ENCODE measurements around the gene FSTL5.
"Not testable (repeated sequence)": the region's sequence is repeated elsewhere in the genome, so short reads cannot be mapped to it uniquely, and the experiment has no call there.

The FSTL5 gene

DNA sequence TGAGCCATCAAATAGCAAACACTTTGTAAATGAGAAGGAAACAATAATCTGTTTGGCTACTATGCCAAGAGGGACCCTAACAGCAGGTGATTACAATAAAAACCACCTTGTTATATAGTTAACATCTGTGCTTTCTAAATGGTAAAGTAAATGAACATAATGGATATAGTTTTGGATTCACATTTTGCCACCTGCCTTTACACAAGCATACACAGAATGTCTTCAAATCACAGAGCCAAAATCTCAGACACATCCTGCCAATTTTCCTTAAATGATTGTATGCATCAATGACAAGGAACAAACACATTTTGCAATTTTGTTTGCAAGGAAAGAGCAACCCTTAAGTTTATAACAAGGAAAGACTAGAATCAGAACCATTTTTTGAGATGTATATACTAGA is 334.2 kb downstream of the FSTL5 start:
- no peak for DNase-seq (ENCODE audit: low read depth in 3 of 3)

DNA sequence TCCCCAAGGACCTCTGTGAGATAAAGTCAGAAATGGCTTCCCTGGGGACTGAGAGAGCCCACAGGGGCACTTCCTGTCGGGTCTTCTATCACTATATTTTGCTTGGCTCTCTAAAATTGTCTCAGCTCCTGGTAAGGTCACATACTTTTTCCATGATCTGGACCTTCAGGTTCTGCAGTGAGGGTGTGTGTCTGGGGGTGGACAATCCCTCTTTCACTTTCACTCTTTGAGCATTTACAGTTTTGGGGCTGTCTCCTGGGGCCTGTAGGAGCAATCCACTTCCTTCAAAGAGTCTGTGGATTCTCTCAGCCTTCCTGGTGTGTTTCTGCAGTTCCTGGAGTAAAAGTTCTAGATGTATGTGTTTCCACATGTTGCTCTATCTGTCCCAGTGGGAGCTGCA is 335.7 kb downstream of the FSTL5 start:
- DNase-seq (ENCODE audit: low read depth in 3 of 3): no peak

DNA sequence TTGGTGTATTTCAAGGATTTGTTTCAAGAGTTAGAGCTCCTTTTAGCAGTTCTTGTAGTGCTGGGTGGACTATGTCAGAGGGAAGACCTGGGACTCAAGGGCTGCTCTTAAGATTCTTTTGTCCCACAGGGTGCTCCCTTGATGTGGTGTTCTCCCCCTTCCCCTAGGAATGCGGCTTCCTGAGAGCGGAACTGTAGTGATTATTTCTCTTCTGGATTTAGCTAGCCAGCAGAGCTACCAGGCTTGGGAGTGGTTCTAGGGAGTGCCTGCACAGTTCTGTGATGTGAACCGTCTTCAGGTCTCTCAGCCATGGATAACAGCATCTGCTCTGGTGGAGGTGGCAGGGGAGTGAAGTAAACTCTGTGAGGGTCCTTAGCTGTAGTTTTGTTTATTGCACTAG is 336.8 kb downstream of the FSTL5 start:
- no peak for DNase-seq (ENCODE audit: low read depth in 3 of 3)

DNA sequence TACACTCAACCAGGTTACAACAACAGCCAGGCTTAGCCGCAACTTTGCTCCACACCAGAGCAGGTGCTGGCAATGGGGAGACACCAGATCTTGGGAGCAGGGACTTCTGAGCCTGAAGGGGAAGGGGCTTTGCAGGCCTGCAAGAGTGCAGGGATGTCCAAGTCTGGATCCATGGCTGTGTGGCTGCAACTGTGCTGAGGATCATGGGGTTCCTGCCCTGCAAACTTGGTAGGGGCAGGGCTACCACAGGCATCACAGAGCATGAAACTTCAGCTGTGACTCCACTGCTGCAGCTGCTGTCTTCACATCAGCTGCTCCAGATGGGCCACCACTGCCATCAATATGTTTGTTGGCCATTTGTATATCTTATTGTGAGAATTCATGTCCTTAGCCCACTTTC is 340.4 kb downstream of the FSTL5 start:
- DNase-seq (ENCODE audit: low read depth in 3 of 3): no peak

DNA sequence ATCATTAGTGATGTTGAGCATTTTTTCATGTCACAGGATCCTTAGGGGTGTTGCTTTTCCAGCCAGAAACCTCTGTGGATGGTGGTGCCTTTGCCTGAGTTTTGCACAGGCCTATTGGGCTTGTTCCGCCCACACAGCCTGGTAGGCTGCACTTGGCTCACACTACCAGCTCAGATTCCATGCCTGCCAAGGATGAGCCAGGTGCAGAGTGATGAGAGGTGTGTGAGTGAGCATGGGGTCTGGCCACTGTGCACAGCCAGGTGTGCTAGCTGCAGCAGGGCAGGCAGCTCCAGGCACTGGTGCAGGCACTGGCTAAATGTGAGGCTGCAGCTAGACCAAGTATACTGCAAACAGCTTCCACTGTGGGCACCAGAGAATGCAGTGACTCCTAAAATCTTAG is 341.6 kb downstream of the FSTL5 start:
- no peak for DNase-seq (ENCODE audit: low read depth in 3 of 3)

DNA sequence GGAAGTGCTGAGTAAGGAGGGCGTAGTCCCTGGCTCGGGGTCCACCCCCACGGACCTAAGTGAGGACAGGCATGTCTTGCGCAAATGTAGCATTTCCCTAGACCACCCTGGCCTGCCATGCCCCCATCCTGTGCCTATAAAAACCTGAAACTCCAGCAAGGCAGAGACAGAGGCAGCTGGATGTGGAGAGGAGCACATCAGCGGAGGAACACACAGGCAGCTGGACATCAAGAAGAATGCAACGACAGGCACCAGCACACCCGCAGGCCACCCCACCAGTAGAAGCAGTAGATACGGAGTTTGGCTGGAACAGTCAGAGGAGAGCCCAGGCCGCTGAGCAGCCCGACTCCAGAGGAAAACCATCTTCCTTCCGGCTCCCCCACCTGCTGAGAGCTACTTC is 345.9 kb downstream of the FSTL5 start:
- DNase-seq (ENCODE audit: low read depth in 3 of 3): no peak

DNA sequence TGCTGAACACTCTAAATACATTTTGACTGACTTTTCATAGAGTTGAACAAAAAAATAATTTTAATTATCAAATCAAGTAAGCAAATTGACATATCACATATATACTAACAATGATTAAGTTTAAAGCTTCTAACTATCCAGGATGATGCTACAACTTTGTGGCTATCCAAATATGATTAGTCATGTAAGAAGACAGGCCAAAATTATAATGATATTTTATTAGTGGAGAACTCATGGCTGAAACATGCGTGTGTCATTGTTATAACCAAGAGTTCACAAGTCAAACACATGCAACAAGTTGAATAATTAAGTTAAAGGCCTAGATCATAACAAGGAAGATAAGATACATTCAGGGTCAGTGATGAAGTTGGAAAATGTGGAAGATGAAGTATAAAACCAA is 346.8 kb downstream of the FSTL5 start:
- DNase-seq (ENCODE audit: low read depth in 3 of 3): no peak

DNA sequence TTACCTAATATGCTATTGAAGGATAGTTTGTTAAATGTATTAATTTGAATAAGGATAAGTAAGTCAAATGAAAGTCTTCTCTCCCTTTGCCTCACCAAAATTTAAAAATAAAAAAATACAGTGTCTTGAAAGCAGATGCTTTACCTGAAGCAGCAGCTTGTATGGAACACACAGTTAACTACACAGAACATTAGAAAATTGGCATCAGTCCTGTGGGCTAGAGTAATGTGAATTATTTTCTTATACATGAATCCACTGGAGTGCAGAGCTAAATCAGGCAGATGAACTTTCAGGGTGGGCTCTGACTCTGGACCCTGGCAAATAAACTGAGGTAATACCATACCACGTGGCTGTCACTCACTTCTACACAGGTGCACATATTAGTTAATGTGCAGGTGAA is 348.0 kb downstream of the FSTL5 start:
- no peak for DNase-seq (ENCODE audit: low read depth in 3 of 3)

DNA sequence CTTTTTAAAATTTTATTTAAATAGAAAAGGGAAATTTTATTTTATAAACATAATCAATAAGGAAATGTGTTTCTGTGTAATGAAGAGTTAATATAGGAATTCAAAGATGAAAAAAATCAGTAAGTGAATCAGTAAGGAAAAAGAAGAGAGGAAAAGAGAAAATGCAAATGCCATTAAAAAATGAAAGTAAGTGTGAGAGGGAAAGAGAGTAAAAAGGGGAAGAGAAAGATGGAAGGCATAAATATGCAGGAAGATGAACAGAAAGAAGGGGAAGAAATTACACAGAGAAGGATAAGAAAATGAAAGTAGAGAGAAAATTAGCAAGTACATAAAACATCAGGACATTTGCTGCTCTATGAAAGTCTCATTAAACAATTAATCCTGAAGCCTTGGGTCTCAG is 349.9 kb downstream of the FSTL5 start:
- no peak for DNase-seq (ENCODE audit: low read depth in 3 of 3)

DNA sequence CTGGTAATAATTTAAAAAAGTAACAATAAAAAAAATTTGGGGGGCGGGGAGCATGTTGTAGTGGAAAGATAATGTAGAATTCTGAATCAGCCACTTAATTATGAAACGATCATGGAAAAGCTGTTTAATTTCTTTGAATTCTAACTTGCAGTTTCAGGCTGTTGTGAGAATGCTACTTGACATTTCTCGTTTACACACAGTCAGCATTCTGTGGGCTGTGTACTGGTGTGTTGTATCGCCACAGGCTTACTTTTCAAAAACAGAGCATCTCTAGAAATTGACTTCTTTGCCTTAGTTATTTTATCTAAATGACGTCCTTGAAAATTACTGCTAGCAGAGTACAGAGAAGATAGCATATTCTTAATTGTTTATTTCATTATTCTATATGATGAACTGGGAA is 350.4 kb downstream of the FSTL5 start:
- DNase-seq (ENCODE audit: low read depth in 3 of 3): no peak

DNA sequence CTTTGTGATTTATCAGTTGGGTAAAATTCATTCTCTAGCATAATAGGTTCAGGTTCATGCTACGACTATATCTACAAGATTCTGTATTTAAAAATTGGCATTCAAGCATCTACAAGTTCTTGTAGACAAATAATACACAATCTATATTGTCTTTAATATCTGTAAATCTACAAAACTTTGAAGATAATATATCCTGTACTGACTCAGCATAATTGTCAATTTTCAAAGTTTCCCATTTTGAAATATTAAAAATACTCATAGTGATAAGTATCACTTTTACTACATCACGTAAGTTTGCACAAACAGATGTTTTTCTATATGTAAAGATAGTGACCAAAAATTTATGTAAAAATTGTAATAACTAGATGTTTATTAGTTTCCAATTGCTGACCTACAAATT is 360.6 kb downstream of the FSTL5 start:
- DNase-seq (ENCODE audit: low read depth in 3 of 3): no peak

DNA sequence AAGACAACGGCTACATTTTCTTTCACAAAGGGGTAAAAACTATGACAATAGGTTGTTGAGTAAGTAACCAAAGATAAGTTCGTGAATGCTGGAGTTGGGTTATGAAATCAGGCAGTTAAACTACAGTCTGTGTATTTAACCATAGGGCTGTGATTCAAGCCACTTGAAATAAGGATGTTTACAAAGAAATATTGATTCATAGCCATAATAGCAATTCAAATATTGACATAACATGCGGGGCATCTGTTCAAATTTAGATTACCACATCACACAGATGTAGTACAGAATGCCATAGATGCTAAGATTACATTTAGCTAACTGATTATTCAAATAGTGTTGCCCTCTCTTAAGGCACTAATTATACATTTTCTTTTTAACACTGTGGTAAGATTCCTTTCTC is 364.1 kb downstream of the FSTL5 start:
- DNase-seq (ENCODE audit: low read depth in 3 of 3): no peak

DNA sequence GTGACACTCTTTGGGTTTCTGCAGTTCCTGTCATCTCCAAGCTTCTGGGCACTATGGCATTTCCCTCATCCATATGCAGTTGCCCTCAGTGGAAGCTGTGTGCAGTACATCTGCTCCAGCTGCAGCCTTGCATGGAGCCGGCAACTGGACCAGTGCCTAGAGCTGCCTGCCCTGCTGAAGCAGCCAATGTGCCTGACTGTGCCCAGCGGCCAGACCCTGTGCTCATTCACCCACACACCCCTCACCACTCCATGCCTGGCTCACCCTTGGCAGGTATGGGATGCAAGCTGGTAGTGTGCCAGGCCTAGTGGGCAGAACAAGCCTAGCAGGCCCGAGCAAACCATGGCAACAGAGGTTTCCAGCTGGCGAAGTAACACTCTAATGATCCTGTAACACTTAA is 370.8 kb downstream of the FSTL5 start:
- no peak for DNase-seq (ENCODE audit: low read depth in 3 of 3)

DNA sequence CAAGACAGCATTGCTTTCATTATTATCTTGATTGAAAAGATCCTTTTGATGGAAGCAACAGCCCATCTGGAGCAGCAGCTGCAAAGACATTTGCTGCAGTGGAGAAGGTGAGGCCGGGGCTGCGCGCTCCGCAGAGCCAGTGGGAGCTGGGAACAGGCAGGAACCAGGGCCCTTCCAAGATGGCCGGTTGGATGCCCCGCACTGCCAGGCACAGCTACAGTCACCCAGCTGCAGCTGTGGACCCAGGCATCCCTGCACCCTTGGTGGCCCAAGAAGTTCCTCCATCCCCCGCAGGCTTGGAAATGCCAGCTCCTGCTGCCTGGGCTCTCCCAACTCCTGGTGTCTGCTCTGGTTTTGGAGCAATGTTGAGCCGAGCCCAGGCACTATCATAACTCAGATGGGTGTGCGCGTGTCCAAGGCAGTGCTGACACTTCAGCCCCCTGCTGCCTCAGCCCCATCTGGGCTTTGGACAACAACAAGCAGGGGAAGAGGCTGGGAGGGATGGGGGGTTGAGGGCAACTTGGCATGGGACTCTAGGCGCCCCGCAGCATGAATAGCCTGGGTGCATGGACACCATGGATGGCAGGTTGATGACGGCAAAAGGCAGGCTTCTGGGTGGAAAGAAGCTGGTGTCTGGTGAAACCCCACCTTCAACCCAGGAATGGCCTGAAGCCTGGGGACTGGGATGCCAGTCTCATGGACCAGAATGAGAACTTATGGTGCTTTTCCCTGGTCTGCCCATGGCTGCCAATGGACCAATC is 371.8 kb downstream of the FSTL5 start:
- DNase-seq (ENCODE audit: low read depth in 3 of 3): peak in 1 of 3 donors; percentile 0

DNA sequence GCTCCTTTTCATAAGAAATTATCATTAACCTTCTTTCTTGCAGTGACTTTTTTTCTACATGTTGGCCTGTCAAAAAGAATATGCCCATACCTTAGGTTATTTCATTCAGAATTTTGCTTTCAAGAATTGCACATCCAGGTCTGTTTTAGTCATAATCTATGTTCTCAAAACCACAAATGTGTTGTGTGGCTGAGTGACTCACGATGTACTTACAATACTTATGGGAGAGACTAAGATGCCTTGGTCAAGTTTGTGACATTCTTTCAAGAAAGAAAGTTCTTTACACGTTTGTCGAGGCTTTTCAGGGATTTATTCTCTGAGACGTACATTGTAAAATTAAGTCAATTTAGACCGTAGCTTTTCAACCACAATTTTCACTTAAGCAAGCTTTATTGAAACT is 396.7 kb downstream of the FSTL5 start:
- no peak for DNase-seq (ENCODE audit: low read depth in 3 of 3)

DNA sequence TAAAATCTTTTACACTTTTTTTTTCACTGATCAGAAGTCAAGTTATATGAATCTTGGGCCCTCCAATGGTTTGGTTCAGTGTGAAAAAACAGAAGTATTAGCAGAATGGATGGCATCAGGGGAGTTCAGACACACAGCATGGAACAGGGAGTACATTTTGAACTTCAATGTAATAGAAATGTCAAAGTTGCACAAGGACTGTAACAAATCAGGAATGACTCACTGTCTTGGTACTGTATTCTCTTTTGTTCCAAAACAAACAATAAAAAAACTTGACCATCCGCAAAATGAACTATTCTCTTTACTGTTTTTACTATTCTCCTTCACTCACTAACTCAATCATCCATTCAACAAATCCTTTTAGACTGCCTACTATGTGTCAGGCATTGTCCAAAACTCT is 401.0 kb downstream of the FSTL5 start:
- no peak for DNase-seq (ENCODE audit: low read depth in 3 of 3)

DNA sequence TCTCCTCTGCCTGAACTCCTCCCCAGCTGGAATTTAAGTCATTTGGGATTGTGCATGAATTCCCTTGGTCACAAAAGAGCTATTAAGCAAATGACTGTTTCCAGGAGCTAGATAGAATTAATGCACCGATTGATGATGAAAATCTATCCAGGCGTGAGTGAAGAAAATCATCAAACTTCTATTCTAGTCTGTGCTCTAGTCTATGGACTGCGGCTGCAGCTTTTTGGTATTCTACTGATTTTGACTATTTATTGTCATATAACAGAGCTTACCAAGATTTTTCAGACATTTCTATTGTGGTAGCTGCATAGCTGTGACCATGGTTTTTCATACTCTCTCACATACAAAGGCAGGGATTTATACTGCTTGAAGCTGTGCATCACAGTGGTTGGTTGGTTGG is 403.8 kb downstream of the FSTL5 start:
- DNase-seq (ENCODE audit: low read depth in 3 of 3): no peak

DNA sequence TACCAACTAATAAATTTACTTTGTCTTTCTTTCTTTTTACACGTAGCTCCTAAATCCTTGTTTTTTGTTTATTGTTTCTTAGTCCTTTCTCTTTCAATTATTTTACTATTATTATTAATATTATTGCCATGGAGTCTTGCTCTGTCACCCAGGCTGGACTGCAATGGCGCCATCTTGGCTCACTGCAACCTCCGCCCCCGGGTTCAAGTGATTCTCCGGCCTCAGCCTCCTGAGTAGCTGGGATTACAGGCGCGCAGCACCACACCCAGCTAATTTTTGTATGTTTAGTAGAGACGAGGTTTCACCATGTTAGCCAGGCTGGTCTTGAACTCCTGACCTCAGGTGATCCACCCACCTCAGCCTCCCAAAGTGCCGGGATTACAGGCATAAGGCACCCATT is 405.4 kb downstream of the FSTL5 start:
- DNase-seq (ENCODE audit: low read depth in 3 of 3): not testable (repeated sequence)

DNA sequence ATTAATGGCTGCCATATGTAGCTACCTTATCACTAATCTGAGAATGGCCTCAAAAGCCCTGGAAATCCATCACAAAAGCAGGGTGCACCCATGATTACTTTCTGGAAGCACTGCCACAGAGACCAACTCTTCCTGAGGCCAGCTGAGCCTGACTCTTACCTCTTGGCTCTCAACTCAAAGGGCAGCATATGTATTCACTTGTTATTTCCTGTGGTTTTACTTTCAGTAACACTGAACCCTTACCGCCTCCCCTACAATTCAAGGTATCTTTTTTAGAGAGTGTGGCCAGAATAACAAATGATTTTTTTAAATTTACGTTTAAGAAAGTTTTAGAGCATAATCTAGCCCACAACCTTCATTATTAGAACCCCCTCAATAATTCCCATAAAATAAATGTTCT is 434.9 kb downstream of the FSTL5 start:
- DNase-seq (ENCODE audit: low read depth in 3 of 3): no peak

DNA sequence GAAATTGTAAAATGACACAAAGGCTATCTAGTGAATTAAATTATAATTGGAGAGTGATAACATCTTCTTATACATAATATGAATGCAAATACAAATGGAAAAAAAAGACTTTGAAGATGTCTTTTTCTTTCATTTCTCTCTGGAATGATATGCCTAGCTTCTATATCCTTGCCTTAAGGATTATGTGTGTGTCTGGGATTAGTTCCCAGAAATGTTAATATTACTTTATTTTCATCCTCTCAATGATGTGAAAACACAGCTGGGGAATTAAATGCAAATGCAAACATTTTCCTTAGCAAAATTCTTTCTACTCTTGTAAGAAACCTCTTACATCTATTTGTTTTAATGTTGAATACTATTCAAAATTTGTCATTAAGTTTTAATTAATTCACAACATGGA is 441.9 kb downstream of the FSTL5 start:
- DNase-seq (ENCODE audit: low read depth in 3 of 3): no peak

DNA sequence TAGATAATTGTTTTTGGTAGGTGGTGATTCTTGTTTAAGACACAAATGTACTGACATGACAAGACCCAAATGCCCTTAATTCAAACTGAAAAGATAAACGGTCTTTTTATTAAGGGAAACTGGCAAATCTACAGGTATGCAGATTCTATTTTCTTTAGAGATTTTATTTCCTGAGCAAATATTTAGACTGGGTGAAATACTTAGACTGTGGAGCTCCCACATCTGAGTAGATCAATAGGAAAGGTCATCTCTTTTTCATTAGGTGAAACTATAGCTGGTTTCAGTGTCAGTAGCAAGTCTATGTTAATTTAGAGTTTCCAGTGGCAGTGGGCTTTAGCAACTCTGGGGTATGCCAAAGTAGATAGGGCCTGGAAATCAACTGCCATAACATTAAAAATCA is 446.7 kb downstream of the FSTL5 start:
- DNase-seq (ENCODE audit: low read depth in 3 of 3): no peak

DNA sequence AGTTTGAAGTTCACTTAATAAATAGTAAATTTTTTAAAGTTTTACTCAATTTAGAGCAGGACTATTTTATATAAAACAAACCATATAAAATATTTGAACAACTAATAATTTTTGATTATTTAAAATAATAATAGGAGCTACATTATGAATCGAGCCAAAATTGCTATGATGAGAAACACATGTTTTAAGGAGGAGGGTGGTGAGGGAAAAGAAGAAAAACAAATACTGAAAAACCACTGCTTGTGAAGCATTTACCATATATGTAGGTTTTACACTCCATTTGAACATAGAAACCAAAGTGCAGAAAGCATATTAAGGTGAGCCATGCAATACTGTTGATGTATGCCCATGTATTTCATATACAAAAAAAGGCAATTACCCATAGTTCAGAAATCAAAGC is 448.9 kb downstream of the FSTL5 start:
- DNase-seq (ENCODE audit: low read depth in 3 of 3): no peak

DNA sequence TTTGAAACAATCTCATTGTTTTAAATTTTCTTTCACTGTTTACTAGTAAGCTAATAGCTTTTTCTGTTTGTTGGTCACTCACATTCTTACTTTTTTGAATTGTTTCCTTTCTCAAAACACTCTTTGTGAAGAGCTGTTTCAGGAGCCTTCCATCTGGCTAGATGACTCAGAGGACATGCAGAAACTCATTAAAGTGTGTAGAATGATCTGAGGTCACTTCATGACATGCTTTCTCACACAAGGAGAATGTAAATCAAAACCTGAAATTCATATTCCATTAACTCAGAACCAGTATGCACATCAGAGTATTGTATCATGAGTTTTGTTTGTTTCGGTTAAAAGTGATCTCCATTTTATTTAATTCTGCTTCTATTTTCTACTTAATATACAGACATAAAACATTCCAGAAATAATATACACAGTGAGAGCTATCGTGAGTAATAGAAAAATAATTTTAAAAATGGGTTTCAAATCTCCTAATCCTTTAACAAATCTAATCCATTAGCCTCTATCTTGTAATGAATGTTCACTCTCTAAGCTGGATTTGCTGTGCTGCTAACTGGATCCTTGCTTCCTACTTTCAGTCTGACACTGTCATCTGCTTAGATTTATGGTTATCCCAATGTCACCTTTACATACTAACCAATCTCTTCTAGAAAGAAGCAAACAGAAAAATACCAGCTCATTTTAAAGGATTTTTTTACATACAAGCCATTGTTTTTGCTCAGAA is 449.6 kb downstream of the FSTL5 start:
- DNase-seq (ENCODE audit: low read depth in 3 of 3): no peak

DNA sequence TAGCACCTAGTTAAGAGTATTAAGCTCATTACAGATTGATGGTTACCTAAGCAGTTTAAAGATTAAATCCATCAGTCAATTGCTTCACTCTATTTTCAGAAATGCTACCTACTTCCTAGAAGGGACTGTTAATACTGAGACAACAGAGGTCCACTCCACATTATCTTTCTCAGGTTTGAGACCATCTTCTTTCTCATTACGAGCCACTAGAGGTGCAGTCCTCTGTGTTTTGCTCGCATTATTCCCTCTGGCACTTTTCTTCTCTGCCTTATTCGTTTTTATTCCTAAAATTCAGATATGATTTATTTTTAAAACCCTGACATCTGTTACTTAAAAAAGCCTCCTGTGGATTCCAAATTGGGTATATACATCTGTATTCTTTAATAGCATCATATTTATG is 459.1 kb downstream of the FSTL5 start:
- DNase-seq (ENCODE audit: low read depth in 3 of 3): no peak

Measured in stimulated activated CD4-positive, alpha-beta T cell treated with anti-CD3 and anti-CD28 coated beads, TNF-alpha, amount 100 ng/mL, for 48 hours (primary cell).